GM12878 (cell line): ENCODE results near the gene MYO7A. TPM values are rescaled to one million over a fixed set of nuclear protein-coding genes. Genes with fewer than 3 reads are reported as not detected.

Experiments used
- ATAC-seq: fragments of 200-7000 bp; cut with Tn5 transposase; 3 replicates; pipeline ENCODE4 v1.9.1; 2020; ENCODE audit warnings: mild to moderate bottlenecking, moderate library complexity
- BruUV-seq: library from RNA; stranded (reverse); fragments of 400-500 nt; replicated peaks from 2 replicates; lab custom pipeline; 2021; lab: Mats Ljungman, UMichigan
- CTCF ChIA-PET: fragments of 300-600 bp; sonication (Branson Sonifier 250); formaldehyde crosslinking; extraction: SDS; loops from one replicate; lab custom pipeline; 2021; ENCODE audit warnings: inconsistent platforms; lab: Yijun Ruan, JAX
- POLR2A ChIA-PET: fragments of 350-600 bp; formaldehyde crosslinking; extraction: SDS; loops from one replicate; lab custom pipeline; 2021; ENCODE audit warnings: inconsistent platforms; lab: Charles Lee
- RAD21 ChIA-PET: fragments of 300-600 bp; sonication (Branson Sonifier 250); formaldehyde crosslinking; loops from one replicate; lab custom pipeline; 2023; ENCODE audit warnings: antibody characterized with exemption; ENCODE audit not compliant: unreplicated experiment; lab: Charles Lee
- SMC1A ChIA-PET: fragments of 300-600 bp; sonication (Branson Sonifier 250); formaldehyde crosslinking; loops from one replicate; lab custom pipeline; 2023; ENCODE audit not compliant: unreplicated experiment, uncharacterized antibody; lab: Charles Lee
- DNase-seq: peaks from one replicate; pipeline ENCODE4 v3.0.0-alpha.2; 2011; ENCODE audit warnings: low read depth, low spot score
- FAIRE-seq: peaks from 3 replicates; lab custom pipeline; 2011; peaks lifted over from hg19 to GRCh38; lab: Jason Lieb, UNC
- H2AFZ ChIP-seq: 2 replicates; pipeline ENCODE4 v1.6.0; 2011; ENCODE audit warnings: low read depth, low read length, control low read depth; ENCODE audit not compliant: control insufficient read depth
- H3K27ac ChIP-seq: 2 replicates; pipeline ENCODE4 v1.5.1; 2011; ENCODE audit warnings: control low read depth; ENCODE audit not compliant: control insufficient read depth, insufficient read depth
- H3K27me3 ChIP-seq, 2 experiments: replicated peaks in 1 of 2; 2 replicates each; pipeline versions ENCODE4 v1.6.0 to v1.6.1; 2011; ENCODE audit warnings: low read length in 1 of 2; ENCODE audit not compliant: control insufficient read depth in 2 of 2, insufficient read depth in 2 of 2
- H3K36me3 ChIP-seq, 2 experiments: 2 replicates each; pipeline ENCODE4 v1.5.1; 2011; ENCODE audit warnings: low read length in 1 of 2; ENCODE audit not compliant: control insufficient read depth in 2 of 2, insufficient read depth in 2 of 2
- H3K4me1 ChIP-seq: 2 replicates; pipeline ENCODE4 v1.6.1; 2011; ENCODE audit warnings: mild to moderate bottlenecking, low read length, moderate library complexity, mixed read lengths; ENCODE audit not compliant: control insufficient read depth, insufficient read depth
- H3K4me2 ChIP-seq: 2 replicates; pipeline ENCODE4 v1.6.0; 2011; ENCODE audit warnings: control low read depth; ENCODE audit not compliant: control insufficient read depth, insufficient read depth
- H3K4me3 ChIP-seq: fragments of 200-600 bp; sonication (generic); 2 replicates; pipeline ENCODE4 v1.5.1; 2016
- H3K79me2 ChIP-seq: 2 replicates; pipeline ENCODE4 v1.6.0; 2011; ENCODE audit warnings: low read length; ENCODE audit not compliant: control insufficient read depth, insufficient read depth
- H3K9ac ChIP-seq: 2 replicates; pipeline ENCODE4 v1.8.0; 2011; ENCODE audit warnings: low read length, control low read depth, mixed read lengths; ENCODE audit not compliant: control insufficient read depth, insufficient read depth
- H3K9me3 ChIP-seq: replicated peaks from 3 replicates; pipeline ENCODE4 v1.5.1; 2011; ENCODE audit warnings: mild to moderate bottlenecking, low read length; ENCODE audit not compliant: control insufficient read depth, insufficient read depth
- H4K20me1 ChIP-seq: 2 replicates; pipeline ENCODE4 v1.6.0; 2011; ENCODE audit not compliant: control insufficient read depth, insufficient read depth
- BACH1 ChIP-seq: fragments of 450-650 bp; IDR thresholded peaks from 2 replicates; pipeline ENCODE4 v1.6.1; 2017; ENCODE audit warnings: mild to moderate bottlenecking, borderline replicate concordance
- CUX1 ChIP-seq: IDR thresholded peaks from 2 replicates; pipeline ENCODE4 v1.6.1; 2012; ENCODE audit warnings: improper control_type of control experiment, low read depth, low read length; ENCODE audit not compliant: insufficient replicate concordance
- NR2C2 ChIP-seq: IDR thresholded peaks from 2 replicates; pipeline ENCODE4 v1.6.1; 2011; ENCODE audit warnings: borderline replicate concordance, low read depth; ENCODE audit not compliant: control insufficient read depth, insufficient read length
- POU2F2 ChIP-seq: IDR thresholded peaks from 3 replicates; pipeline ENCODE4 v1.6.1; 2011; ENCODE audit warnings: low read depth, mild to moderate bottlenecking, low read length, borderline replicate concordance
- SP1 ChIP-seq: IDR thresholded peaks from one replicate; pipeline ENCODE4 v1.6.1; 2011; ENCODE audit warnings: low read depth, low read length
- TARDBP ChIP-seq: IDR thresholded peaks from 2 replicates; pipeline ENCODE4 v1.6.1; 2016; ENCODE audit warnings: borderline replicate concordance
- USF2 ChIP-seq: IDR thresholded peaks from 2 replicates; pipeline ENCODE4 v1.6.1; 2011; ENCODE audit warnings: low read depth, low read length, improper control_type of control experiment, borderline replicate concordance
- WGBS: methylation state at CpG from one replicate; pipeline ENCODE4 v1.1.6; 2016; ENCODE audit warnings: low lambda C conversion rate; ENCODE audit not compliant: insufficient replicate concordance, insufficient coverage; ENCODE audit errors: missing lambda C conversion rate; 5-methylcytosine and 5-hydroxymethylcytosine counted together
- in situ Hi-C: fragments of 300-500 bp; cut with MboI; formaldehyde crosslinking; loops from 9 replicates; pipeline ENCODE4 v1.14.3; 2018; ENCODE audit warnings: mixed read lengths
- intact Hi-C: fragments of 100-400 bp; cut with micrococcal nuclease; formaldehyde crosslinking; loops from one replicate; pipeline ENCODE4 v1.14.2; 2022; ENCODE audit not compliant: unreplicated experiment
- polyA plus RNA-seq, 11 experiments: library from polyadenylated mRNA; depleted of rRNA in 4 of 11; unstranded in 6 of 11; stranded (reverse) in 5 of 11; fragments of >200 nt; fragmentation: Nextera tagmentation in 4 of 11; fragmentation: Illumina TruSeq in 1 of 11; extraction: Ambion mirVana in 4 of 11; extraction: Trizol in 1 of 11; gene quantifications; 1 replicate in 1 of 11; 2 replicates in 10 of 11; pipeline versions ENCODE4 v1.2.1 to v1.2.3, GENCODE V29; 2011 to 2016; ENCODE audit warnings: inconsistent platforms in 2 of 11, missing spikeins in 2 of 11, low read depth in 1 of 11
- total RNA-seq, 4 experiments: library from RNA; depleted of rRNA in 3 of 4; stranded (reverse); fragments of >200 nt in 3 of 4; fragmentation: Illumina TruSeq in 1 of 4; extraction: Trizol in 1 of 4; gene quantifications; 2 replicates each; pipeline versions ENCODE4 v1.2.1 to v1.2.3, GENCODE V29; 2013 to 2021

MYO7A gene
- total and polyA plus RNA-seq, 10 of the 15 experiments (the other 5 are each of a cell fraction or from before 2014, with no cell fraction given) = 0.01 to 0.21 (median 0.04) TPM; not detected in 6

DNA sequence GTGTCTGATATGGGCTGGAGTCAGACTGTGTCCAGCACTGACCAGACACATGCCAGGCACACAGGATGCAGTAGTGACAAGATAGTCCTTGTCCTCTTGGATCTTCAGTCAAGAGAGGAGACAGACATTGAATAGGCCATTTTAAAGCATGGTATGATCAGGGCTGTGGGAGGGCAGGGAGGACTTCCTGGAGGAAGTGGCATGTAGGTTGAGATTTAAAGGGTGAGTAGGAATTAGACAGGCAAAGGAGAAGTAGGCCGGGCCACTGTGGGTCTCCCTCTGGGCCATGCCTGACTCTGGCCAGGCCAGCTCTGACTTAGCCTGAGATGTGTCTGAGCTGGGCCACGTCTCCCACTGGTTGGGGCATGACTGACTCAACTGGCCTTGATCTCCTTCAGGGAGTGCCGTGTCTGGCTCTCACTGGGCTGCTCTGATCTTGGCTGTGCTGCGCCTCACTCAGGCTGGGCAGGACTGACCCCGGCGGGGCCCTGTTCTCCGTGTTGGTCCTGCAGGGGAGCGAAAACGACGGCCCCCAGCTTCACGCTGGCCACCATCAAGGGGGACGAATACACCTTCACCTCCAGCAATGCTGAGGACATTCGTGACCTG lies 71.2 kb downstream of the MYO7A start:
- CTCF ChIA-PET = interaction anchor here (1.2 to 1.3 kb wide), 4 partner anchors 12 to 419 kb away, joined by 3 to 6 read pairs (median 4); no protein-coding TSS in a partner anchor
- in situ Hi-C loops = loop anchor here (5.0 kb wide), 1 partner anchor 353 kb away; no protein-coding TSS in a partner anchor
- SMC1A ChIA-PET = interaction anchor here (0.8 kb wide), 1 partner anchor 349 kb away, joined by 4 read pairs; no protein-coding TSS in a partner anchor

DNA sequence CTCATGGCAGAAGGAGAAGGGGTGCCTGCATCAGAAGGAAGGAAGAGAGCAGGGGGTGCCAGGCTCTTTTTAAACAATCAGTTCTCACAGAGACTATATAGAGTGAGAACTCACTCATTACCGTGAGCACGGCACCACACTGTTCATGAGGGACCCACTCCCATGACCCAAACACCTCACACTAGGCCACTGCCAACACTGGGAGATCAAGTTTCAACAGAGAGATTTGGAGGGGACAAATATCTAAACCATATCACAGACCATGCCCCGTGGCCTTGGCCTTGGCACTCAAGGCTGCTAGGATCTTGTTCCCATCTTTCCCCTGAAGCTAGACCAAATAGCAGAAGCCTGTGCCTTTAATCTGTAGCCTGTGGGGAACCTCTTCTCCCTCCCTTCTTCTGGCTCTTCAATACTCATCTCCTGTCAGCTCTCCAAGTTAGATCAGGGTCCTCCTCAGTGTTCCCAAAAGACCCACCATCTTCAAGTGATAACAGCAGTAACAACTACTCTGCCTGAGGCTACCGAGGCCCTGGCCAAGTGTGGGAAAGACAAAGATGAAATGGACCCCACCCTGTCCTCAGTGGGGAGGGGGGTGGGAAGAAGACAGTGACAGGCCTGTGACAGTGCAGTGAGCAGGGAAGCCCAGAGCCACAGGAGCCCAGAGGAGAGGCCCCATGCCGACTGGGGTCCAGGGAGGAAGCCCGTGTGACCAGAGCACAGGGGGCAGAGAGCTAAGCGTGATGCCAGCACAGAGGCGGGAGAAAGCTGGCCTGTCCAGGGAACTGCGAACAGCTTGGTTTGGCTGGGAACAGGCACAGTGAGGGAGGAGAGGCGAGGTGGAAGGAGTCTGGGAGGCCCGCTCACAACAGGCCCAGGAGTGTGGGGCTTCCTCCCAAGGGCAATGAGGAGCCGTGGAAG lies 72.6 kb downstream of the MYO7A start:
- H3K9ac ChIP-seq = no peak overlapping the region
- ChIA-PET SMC1A (no interaction called here), POLR2A (no interaction called here), RAD21 (no interaction called here), CTCF (interaction anchor here (0.9 to 1.2 kb wide), 2 partner anchors 13 to 348 kb away, joined by 3 to 4 read pairs; no protein-coding TSS in a partner anchor)
- no peaks in the 10 kb centered on the region for H3K9me3 ChIP-seq
- no peak overlapping the region for H3K4me2 ChIP-seq
- intact Hi-C loops = no loop called here
- WGBS = 31% methylated on average over 11 of the region's 12 CpGs
- H2AFZ ChIP-seq = no peak overlapping the region
- no peaks in the 10 kb centered on the region for H3K36me3 ChIP-seq
- no peaks in the 10 kb centered on the region for H3K4me1 ChIP-seq
- no peaks in the 10 kb centered on the region for H3K79me2 ChIP-seq
- BruUV-seq = no TSS peak
- in situ Hi-C loops = no loop called here
- no peaks in the 10 kb centered on the region; a peak in 1 of 4 replicates for H3K27me3 ChIP-seq
- no peak overlapping the region for H3K27ac ChIP-seq
- FAIRE-seq (no peak), ATAC-seq (no peak), DNase-seq (no peak)
- no peak overlapping the region for H3K4me3 ChIP-seq
- no peaks in the 10 kb centered on the region for H4K20me1 ChIP-seq
- TF ChIP-seq SP1 = no peak
- TF ChIP-seq POU2F2 = no peak
- no peak for TF ChIP-seq USF2
- no peak for TF ChIP-seq NR2C2
- TF ChIP-seq CUX1 = no peak
- TF ChIP-seq TARDBP = no peak

More for the DNA sequence above, 71.2 kb downstream of the MYO7A start:
- Histone ChIP-seq H3K9me3 (no peaks in the 10 kb centered on the region), H3K27ac (no peak overlapping the region), H2AFZ (no peak overlapping the region), H4K20me1 (no peaks in the 10 kb centered on the region), H3K9ac (no peak overlapping the region), H3K4me1 (no peaks in the 10 kb centered on the region), H3K4me3 (no peak overlapping the region), H3K79me2 (no peaks in the 10 kb centered on the region), H3K27me3 (no peaks in the 10 kb centered on the region), H3K4me2 (no peak overlapping the region), H3K36me3 (no peaks in the 10 kb centered on the region)
- ATAC-seq (no peak), FAIRE-seq (no peak), DNase-seq (no peak)
- POLR2A ChIA-PET = no interaction called here
- 36% methylated on average over 12 of the region's 13 CpGs for WGBS
- no peak for TF ChIP-seq BACH1
- intact Hi-C loops = loop anchor here (2.0 kb wide), 1 partner anchor 350 kb away; no protein-coding TSS in a partner anchor
- RAD21 ChIA-PET = no interaction called here
- BruUV-seq = no TSS peak
